HT-29 (cell line): ENCODE results near the gene SPOCD1. TPM values are rescaled to one million over a fixed set of nuclear protein-coding genes. Genes with fewer than 3 reads are reported as not detected.
"Not testable (repeated sequence)": the region's sequence is repeated elsewhere in the genome, so short reads cannot be mapped to it uniquely, and the experiment has no call there.

Experiments used
- DNase-seq: peaks from one replicate; pipeline ENCODE4 v3.0.0-alpha.2; 2015; ENCODE audit warnings: low spot score
- total RNA-seq: library from RNA; depleted of rRNA; stranded (reverse); fragments of >200 nt; shearing (Covaris generic); gene quantifications from 2 replicates; pipeline ENCODE4 v1.2.3, GENCODE V29; 2014

SPOCD1 gene
- total RNA-seq, 1 experiment from 2014 or later: 0.20 TPM

DNA sequence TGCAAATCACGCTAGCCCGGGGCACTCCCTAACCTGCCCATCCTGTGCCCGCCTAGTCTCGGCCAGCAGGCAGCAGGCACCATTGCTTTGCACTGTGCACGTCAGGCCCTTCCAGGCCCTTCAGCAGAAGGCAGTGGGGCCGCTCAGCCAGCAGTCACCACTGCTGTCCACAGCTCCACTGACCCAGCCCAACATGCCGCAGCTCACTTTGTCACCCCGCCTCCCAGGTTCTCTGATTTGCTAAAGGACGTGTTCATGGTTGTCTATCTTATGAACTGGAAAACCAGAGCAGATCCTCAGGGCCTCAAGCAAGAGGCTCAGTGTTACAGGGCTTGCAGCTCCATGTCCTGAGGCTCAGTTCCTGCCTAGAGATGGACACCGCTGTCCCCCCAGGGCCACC lies 14.2 kb upstream of the SPOCD1 start:
- DNase-seq: no peak

DNA sequence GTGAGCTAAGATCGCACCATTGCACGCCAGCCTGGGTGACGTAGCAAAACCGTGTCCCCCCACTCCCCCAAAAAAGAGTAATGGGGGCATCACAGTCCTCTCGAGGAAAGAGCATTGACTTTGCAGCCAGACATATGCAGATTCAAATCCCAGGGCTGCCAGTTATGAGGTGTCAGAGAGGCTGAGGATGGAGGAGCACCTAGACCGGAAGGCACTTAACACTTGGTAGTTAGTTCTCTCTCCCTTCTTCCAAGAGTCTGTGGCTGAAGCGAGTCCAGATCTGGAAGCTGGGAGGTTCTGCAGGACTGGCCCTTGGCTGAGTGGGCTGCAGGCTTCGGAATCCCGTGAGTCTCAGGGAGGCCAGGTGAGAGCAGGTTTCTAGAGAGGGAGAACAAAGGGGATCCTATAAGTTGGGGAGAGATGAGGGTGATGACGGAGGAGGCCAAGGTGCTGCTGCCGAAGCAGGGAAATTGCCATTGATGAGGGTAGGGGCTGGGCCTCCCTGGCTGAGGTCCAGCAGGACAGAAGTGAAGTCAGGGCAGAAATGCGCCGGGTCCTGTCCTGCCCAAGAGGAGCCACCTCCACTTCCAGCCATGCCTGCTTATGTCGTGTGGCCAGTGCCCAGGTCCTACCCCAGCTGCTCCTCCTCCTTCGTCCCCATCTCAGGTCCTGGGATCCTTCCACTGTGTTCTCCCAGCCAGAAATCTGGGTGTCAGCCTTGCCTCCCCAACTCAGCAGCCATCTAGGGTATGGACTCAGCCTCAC lies 13.3 kb upstream of the SPOCD1 start:
- DNase-seq: no peak

DNA sequence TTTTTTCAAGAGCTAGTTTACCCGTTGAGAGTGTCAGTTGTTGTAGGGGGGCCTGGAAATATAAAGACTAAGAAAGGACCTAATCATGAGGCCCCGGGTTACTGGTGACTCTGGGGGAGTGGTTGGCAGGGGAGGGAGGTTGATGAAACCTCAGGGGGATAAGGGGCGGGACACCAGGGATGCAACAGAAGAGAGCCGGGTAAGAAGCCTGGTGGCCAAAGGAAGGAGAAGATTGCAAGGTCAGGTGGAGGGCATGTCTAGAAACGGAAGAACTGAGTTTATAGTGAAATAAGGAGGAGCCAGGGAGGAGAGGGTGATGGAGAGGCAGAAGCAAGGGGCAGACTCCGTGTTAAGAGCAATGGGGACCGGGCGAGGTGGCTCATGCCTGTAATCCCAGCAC lies 12.5 kb upstream of the SPOCD1 start:
- no peak for DNase-seq

DNA sequence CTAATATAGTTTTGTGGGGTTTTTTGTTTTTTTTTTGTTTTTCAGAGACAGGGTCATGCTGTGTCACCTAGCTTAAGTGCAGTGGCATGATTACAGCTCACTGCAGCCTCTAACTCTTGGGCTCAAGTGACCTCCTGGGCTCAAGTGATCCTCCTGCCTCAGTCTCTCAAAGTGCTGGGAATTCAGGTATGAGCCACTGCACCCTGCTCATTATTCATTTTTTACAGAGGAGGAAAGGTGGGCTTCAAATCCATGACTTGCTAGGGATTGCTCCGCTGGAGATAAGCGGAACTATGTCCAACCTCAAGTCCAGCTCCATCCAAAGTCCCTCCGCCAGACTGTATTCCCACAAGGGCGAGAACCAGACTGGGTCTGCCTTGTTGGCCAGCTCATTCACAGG lies 8.0 kb upstream of the SPOCD1 start:
- no peak for DNase-seq

DNA sequence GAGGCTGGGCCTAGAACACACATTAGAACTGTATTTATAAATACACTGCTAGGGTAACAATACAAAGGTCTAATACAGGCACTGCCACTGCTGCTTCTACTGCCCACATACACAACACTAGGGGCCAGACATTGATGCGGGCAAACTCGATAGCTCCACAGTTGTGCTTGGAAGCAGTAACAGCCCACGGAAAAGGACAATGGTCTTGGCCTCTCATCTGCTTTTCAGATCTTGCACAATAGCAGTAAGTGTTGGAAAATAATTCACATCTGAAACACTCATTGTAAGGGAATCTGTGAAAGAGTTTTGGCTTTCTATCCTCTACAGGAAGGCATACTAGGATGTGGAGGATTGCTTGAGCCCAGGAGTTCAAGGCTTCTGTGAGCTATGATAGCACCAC lies 6.9 kb upstream of the SPOCD1 start:
- DNase-seq: no peak

DNA sequence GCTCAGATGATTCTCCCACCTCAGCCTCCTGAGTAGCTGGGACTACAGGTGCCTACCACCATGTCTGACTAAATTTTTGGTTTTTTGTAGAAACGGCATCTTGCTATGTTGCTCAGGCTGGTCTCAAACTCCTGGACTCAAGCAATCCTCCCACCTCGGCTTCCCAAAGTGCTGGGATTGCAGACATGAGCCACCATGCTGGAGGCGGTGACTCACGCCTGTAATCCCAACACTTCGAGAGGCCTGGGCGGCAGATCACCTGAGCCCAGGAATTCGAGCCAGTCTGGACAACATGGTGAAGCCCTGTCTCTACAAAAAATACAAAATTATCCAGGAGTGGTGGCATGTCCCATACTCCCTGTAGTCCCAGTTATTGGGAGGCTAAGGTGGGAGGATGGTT lies 4.4 kb upstream of the SPOCD1 start:
- not testable (repeated sequence) for DNase-seq

DNA sequence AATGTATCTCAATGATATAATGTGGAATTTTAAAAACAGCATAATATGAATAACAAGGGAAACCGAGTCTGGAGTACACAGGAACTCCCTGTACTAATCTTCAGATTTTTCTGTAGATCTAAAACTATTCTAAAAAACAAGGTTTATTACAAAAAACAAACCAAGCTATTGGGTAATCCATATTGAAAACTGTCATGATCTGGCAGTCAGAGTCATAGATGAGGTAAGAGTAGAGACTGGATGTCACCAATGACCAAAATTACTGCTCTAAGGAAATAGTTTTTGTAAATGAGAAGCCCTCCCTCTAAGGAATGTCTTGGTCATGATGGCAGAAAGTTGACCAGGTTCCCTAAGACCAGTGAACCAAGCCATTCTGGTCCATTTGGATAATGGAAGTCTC lies 2.4 kb upstream of the SPOCD1 start:
- DNase-seq: no peak

DNA sequence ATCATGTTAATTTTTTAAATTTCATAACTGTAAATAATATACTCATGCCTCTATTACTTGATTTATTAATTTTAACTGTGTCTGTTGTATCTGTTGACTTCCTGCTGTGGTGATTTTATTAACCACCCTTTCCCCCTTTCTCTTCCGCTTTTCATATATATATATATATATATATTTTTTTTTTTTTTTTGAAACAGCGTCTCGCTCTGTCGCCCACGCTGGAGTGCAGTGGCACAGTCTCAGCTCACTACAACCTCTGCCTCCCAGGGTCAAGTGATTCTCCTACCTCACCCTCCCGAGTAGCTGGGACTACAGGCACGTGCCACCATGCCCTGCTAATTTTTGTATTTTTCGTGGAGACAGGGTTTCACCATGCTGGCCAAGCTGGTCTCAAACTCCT lies 1.1 kb upstream of the SPOCD1 start:
- DNase-seq: not testable (repeated sequence)

DNA sequence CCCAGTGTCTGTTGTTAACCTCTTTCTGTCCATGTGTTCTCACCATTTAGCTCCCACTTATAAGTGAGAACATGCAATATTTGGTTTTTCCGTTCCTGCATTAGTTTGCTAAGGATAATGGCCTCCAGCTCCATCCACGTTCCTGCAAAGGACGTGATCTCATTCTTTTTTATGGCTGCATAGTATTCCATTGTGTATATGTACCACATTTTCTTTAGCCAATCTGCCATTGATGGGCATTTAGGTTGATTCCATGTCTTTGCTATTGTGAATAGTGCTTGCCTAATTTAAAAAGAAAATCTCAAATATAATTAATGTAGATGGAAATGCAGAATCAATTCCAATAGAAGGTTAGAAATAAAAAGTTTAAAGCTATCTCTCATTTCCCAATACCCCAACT lies 679 bp upstream of the SPOCD1 start:
- DNase-seq: not testable (repeated sequence)

DNA sequence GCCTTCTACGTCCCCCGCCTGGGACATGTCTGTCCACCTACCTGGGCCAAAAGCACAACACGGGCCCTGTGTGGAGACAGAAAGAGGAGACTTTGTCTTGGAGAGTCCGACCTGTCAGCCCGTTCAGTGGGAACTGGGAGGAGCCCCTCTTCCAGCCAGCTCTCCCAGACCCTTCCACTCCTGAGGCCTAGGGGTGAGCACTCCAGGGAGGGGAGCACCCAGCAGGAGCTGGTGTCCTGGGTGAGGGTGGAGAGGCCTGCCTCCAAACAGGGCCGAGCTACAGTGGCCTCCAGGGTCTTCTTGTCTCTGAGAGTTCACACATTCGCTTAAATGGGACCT lies 546 bp downstream of the SPOCD1 start:
- DNase-seq: no peak

DNA sequence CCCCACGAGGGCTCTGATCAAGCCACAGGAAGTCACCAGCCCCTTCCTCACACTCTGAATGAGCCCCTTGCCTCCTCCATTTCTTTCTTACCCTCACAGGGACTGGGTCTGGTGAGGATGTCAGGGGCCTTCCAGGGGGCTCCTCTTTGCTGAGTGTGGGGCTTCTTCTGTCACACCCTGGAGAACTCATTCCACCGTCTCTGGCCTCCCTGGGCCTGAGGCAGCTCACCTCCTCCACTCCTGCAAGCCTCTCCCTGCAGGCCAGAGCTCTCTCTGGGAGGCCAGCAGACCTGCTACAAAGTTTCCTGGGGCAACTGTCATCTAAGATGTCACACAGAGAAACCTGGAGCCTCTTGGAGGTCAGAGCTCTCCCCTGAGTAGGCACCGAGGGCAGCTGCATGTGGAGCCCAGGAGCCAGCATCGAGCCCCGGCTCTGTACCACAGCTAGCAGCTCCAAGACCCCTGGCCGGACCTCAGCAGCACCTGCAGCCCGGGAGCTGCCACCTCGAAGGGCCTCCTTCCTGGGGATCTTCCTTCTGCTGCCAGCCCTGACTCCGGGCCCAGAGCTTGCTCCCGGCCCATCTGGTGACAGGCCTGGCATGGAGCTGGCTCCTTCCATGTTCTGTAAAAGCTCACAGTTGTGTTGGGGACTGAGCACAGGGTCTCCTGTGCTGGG lies 1.1 kb downstream of the SPOCD1 start:
- no peak for DNase-seq

DNA sequence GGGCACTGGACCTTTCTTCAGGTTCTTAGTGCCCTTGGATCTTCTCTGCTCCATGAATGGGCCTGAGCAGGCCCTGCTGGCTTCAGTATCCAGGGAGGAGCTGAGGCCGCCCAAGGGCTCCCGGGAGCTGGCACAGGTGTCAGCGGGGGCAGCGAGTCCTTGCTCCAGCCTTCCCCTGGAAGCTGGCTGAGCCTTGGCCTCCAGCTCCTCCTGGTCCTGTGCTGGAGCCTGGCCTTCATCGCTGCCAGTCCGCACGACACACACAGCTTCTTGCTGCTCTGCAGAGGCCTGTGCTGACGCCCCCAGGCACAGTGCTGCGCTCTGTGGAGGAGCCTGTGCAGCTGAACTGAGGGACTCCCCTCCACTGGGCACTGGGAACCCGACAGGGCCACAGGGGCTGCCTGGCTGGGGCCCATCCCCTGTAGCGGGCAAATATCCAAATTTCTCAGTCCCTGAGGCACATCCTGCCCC lies 1.7 kb downstream of the SPOCD1 start:
- no peak for DNase-seq

DNA sequence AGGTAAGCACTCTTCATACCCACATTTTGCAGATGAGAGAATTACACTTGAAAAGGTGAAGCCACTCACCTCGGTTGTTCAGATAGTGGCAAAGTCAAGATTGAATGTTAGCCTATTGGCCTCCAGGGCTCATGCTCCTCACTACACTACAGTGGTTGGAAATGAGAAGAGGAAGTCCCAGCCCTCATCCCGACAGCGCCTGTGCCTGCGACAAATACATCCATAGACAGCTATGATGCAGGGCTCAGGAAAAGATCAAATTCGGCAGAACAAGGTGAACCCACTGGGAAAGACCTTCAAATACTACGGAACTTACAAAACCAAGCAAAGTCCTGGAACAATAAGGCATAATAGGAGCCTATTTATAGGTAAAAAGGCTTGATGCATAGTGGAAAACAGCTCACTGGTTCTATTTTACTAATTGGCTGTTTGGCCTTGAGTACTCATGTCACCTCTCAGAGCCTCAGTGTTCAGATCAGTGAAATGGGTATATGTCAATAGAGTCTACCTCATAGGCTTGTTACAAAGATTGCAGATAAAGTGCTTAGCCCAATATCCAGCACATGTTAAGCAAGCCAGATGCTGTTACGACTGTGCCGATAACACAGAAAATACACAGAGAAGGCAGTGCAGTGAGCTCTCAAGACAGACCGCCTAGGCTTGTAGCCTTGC lies 3.5 kb downstream of the SPOCD1 start:
- no peak for DNase-seq

DNA sequence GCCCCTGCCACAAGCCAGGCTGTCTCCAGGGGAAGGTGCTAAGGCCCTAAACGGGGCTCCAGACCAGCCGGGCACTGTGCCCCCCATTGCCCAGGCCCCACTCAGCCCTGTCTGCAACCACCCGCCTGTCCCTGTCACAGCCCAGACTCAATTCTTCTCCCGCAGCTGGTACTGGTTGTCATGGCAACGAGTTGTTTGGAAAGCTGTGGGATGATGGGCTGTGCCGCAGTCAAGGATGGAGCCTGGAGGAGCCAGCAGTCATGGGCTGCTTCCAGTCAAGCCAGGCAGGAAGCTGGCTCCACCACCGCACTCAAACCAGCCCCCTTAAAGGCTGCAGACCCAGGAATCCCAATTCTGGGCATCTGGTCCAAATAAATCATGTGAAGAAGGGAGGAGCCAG lies 4.2 kb downstream of the SPOCD1 start:
- DNase-seq: no peak

DNA sequence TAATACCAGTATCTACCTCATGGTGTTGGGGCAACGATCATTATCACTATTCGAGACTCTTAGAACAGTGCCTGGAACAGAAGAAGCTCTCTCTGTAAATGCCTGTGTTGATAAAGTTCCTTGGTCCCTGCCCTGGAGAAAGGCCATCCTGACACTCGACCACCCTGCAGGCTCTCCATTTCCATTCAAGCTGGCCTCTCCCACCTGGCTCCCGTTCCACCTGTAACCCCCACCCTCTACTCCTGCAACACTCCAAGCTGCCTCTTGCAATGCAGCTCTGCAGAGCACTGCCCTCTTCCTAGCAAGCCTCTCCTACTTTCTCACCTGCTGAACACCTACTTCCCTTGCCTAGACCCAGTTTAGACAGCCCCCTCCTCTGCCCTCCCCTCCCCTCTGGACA lies 6.1 kb downstream of the SPOCD1 start:
- DNase-seq: no peak

DNA sequence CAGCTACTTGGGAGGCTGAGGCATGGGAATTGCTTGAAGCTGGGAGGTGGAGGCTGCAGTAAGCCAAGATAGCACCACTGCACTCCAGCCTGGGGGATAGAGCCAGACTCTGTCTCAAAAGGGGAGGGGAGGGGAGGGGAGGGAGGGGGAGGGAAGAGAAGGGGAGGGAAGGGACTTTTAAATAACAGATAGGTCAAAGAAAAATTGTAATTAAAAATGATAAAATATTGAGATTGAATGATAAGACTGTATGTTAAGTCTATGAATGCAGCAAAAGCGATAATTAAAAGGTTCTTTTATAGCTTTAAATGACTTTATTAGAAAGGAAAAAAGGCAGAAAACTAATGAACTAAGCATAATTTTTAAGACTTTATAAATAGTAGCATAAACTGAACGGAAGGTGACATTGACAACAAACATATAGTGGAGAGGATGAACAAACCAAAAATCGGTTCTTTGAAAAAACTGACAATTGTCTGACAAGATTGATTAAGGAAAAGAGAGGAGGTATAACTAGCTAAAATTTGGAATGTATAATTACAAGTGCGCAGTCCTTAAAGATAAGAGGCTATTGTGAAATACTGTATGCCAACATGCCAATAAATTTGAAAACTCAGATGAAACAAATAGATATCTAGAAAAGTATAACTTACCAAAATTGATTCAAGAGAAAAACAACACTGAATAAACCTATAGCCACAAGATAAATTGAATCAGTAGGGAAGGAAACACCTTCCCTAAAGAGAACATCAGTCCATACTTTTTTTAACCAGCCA lies 8.4 kb downstream of the SPOCD1 start:
- no peak for DNase-seq

DNA sequence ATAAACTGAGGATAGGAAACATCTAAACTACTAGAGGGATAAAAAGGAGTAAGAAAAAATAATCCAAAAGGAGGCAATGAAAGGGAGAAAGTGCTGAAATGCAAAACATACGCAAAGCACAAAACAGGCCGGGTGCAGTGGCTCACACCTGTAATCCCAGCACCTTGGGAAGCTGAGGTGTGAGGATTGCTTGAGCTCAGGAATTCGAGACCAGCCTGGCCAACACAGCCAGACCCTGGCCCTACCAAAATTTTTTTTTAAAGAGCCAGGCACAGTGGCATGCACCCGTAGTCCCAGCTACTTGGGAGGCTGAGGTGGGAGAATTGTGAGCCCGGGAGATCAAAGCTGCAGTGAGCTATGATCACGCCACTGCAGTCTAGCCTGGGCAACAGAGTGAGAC lies 10.5 kb downstream of the SPOCD1 start:
- DNase-seq: no peak

DNA sequence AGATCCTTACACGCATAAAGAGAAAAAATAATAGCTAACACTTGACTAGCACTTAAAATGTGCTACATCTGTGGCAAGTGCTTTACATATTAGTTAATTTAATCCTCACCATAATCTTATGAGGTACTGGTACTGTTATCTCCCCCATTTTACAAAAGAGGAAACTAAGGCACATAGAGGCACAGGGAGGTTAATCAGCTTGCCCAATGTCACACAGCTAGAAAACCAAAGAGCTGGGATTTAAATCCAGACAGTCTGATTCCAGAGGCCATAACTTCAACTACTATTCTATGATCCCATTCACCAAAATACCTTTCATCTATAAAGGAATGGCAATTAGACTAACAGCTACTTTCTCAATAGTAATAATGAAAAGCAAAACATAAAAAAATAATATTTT lies 11.7 kb downstream of the SPOCD1 start:
- DNase-seq: no peak

DNA sequence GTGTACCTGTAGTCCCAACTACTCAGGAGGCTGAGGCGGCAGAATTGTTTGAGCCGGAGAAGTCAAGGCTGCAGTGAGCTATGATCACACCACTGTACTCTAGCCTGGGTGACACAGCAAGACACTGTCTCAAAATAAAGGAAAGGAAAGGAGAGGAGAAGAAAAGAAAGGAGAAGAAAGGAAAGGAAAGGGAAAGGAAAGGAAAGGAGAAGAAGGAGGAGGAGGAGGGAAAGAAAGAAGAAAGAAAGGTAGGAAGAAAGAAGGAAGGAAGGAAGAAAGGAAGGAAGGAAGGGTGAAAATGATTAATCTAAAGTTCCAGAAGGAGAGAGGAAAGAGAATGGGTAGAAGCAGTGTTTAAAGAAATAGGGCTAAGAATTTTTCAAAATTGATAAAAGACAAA lies 12.2 kb downstream of the SPOCD1 start:
- DNase-seq: no peak

DNA sequence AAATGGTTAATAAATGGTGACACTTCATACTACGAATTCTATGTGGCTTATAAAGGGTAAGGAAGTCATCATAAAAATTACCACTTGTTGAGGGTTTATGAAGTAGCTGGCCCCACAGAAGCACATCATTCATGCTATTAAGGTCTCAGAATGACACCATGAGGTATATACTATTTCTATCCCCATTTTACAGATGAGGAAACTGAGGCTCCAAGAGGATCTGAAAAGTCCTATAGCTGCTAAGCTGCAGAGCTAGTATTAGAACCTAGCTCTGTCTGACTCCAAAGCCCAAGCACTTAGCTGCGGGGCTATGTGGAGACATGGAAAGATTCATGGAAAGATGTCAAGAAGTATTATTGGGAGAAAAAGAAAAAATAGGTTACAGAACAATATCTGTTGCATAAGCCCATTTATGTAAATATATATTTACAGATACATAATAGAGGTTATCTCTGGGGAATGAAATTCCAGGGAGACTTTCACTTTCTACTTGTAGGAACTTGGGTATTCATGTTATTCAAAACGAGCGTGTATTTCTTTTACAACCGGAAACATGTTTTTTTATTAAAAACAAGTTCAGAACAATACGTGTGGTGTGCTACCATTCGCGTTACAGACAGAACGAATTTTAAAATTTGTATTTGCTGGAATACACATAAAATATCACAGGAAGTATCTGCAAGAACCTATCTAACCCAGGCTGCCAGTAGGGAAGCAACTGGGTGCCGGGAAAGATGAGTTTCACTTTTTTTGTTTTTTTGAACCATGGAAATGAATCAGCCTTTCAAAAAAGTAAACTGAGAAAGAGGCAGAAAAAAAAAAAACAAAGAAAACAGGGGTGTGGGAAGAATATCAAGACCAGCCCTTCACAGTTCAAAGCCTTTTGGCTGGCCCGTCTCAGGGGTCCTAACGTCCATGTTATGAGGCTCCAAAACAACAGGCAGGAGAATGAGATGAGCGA lies 13.4 kb downstream of the SPOCD1 start:
- DNase-seq: no peak

DNA sequence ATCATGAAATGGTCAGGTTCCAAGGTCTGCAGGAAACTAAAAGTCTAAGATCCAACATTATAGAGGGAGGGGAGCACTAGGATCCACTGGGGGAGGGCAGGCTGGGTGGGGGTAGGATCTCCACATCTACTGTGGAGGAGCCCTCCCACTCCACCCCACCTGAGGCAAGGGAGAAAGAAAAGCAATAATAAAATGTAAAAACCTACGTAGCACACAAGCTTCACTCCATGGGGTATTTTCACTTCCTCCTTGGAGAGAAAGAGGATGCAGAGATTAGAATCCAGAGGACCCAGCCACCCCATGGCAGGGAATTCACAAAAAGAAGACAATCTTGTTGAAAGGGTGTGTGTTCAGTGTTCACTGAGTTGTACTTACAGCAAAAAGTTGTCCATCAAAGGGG lies 14.4 kb downstream of the SPOCD1 start:
- DNase-seq: no peak
